ENCODE results near the gene CCL20.
"Not testable (repeated sequence)": the region's sequence is repeated elsewhere in the genome, so short reads cannot be mapped to it uniquely, and the experiment has no call there.

Gene CCL20

GRCh38 chr2:227783404-227784138, 30.1 kb upstream of the CCL20 start:
- no peak overlapping the region for H3K4me3 ChIP-seq
- H3K4me1 ChIP-seq: 0 out of 2 replicates have a peak, but pooled peaks cover 4% of the 10 kb centered on the region
- H3K9me3 ChIP-seq: no peaks in the 10 kb centered on the region
- in situ Hi-C loops (cut with MboI; ENCODE audit: low sequenced_read_pairs): no loop called here
- H3K27me3 ChIP-seq (ENCODE audit: low read depth): no peaks in the 10 kb centered on the region
- no peaks in the 10 kb centered on the region for H3K36me3 ChIP-seq (replicated peaks)
- no peak for DNase-seq (ENCODE audit: low spot score in 2 of 2)

DNA sequence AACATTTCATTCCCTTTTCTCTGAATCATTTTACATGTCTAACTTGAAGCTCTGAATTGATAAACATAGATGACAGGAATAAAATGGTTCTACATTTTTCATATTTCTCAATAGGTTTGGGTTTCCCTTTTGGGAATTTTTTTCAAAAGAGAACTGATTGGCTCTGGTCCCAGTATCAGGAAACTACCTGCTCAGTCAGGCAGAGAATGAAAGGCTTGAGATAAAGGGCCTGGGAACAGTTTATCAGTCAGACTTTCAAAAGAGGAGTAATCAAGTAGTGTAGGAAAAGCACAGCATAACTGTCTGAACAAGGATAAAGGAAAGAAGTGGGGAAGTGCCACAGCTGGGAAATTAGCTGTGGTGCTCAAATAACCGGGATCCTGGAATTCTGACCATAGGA, 28.3 kb upstream of the CCL20 start:
- Histone ChIP-seq H3K4me1 (0 out of 2 replicates have a peak, but pooled peaks cover 4% of the 10 kb centered on the region), H3K27me3 (ENCODE audit: low read depth) (no peaks in the 10 kb centered on the region), H3K36me3 (replicated peaks) (no peaks in the 10 kb centered on the region), H3K9me3 (no peaks in the 10 kb centered on the region), H3K4me3 (no peak overlapping the region)
- in situ Hi-C loops (cut with MboI; ENCODE audit: low sequenced_read_pairs): no loop called here
- DNase-seq (ENCODE audit: low spot score in 2 of 2): no peak

DNA sequence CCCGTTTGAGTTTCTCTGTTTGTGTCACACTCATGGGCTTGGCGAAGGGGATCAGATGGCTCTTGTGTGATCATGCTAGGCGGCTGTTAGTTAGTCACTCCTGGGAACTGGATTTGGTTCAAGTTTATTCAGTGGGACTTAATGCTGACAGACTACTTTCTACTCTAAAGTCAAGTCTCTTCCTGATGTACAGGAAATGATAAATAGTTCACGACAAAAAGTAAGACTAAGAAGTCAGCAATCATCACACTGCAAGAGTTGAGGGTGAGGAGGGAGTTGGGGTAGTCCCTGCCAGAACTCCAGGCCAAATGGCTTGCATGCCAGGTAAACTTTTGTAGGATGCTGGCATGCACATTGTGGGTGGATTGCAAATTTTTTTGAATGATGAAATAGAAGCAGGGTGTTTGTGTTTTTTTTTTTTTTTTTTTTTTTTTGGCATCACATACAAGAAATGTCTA, 25.1 kb upstream of the CCL20 start:
- Histone ChIP-seq H3K9me3 (no peaks in the 10 kb centered on the region), H3K36me3 (replicated peaks) (no peaks in the 10 kb centered on the region), H3K4me3 (no peak overlapping the region), H3K27me3 (ENCODE audit: low read depth) (no peaks in the 10 kb centered on the region), H3K4me1 (no peaks in the 10 kb centered on the region)
- in situ Hi-C loops (cut with MboI; ENCODE audit: low sequenced_read_pairs): no loop called here
- no peak for DNase-seq (ENCODE audit: low spot score in 2 of 2)

DNA sequence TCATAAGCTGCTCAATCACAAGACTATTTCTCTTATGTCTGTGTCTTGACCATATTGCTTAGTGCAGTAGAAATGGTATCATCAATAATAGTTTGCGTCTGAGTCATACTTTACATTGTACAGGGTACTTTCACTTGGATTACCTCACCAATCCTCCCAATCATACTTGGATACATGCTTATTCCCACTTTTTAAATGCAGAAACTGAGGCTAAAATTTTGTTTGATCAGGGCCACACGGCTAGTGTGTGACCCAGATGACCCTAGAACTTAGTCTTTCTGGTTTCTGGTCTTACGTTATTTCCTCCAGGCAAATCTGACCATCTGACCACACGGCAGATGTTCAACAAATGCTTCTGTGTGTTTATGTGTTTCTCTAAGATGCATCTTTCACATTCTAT, 23.8 kb upstream of the CCL20 start:
- Histone ChIP-seq H3K9me3 (no peaks in the 10 kb centered on the region), H3K36me3 (replicated peaks) (no peaks in the 10 kb centered on the region), H3K4me1 (no peaks in the 10 kb centered on the region), H3K4me3 (no peak overlapping the region), H3K27me3 (ENCODE audit: low read depth) (no peaks in the 10 kb centered on the region)
- in situ Hi-C loops (cut with MboI; ENCODE audit: low sequenced_read_pairs): no loop called here
- no peak for DNase-seq (ENCODE audit: low spot score in 2 of 2)

DNA sequence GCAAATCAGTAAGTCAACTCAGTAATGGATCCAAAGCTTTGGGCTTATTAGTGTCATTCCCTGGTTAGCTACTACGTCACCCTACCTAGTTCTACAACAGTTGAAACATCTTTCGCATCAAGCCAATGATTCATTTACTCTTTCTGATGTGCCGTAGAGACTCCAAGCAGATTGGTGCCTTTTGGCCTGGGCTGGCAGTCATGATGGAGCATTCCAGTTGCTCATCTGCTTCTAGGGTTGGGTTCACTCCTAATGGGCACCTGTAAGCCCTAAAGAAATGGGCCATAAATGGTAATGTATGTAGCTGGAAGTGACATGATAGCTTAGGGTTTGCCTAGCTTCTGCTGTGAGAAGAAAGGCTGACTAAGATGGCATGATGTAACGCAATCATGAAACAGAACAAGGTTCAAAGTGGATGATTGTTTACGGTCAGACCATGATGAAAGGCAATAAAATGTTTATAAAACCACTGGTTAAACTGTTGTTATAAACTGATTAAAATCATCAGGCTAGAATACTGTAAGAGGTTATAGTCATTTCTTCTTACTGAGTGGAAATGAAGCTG, 20.4 kb upstream of the CCL20 start:
- Histone ChIP-seq H3K9me3 (no peaks in the 10 kb centered on the region), H3K4me1 (peaks cover 6% of the 10 kb centered on the region; the same call in 1 of the 2 replicates), H3K36me3 (replicated peaks) (no peaks in the 10 kb centered on the region), H3K4me3 (no peak overlapping the region), H3K27me3 (ENCODE audit: low read depth) (no peaks in the 10 kb centered on the region)
- in situ Hi-C loops (cut with MboI; ENCODE audit: low sequenced_read_pairs): no loop called here
- DNase-seq (ENCODE audit: low spot score in 2 of 2): no peak

DNA sequence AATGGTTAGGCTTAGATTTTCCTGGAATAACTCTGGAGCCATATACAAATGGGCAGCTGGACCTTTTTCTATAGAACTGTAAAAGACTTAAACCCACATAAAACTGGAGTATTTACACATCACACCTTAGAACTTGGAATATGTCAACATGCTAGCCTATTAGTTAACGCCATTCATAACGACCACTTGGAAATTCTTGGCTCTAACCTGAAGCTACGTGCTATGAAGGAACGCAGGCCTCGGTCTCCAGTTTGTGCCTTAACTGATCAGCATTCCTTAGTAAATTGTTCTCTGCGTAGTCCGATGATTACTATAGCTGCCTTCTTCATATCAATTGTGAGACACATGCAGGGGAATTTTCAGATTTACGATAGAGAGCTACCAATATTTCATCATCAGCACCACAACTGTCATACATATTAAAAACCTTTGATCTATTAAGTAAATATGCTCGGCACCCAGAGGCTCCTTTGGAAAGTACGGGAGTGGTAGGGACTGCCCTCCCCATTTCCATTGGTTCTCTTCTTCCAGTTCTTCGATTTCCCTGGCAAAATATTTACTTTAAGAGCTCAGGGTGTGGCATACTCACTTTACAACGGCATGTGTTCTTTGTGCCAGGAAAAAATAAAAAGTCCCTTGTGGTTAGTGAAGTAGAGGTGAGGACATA, 17.5 kb upstream of the CCL20 start:
- Histone ChIP-seq H3K36me3 (replicated peaks) (no peaks in the 10 kb centered on the region), H3K27me3 (ENCODE audit: low read depth) (no peaks in the 10 kb centered on the region), H3K4me1 (peaks cover 13% of the 10 kb centered on the region; the same call in 1 of the 2 replicates), H3K4me3 (no peak overlapping the region), H3K9me3 (no peaks in the 10 kb centered on the region)
- no peak for DNase-seq (ENCODE audit: low spot score in 2 of 2)
- in situ Hi-C loops (cut with MboI; ENCODE audit: low sequenced_read_pairs): no loop called here

DNA sequence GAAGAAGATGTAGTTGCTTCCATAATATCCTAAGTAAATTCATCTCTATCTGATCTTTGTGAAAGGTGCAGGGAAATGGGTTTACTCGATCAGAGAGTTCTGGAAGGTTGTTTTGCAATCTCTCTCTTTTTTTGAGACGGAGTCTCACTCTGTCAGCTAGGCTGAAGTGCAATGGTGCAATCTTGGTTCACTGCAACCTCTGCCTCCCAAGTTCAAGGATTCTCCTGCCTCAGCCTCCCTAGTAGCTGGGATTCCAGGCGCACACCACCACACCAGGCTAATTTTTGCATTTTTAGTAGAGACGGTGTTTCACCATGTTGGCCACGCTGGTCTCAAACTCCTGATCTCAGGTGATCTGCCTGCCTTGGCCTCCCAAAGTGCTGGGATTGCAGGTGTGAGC, 16.9 kb upstream of the CCL20 start:
- DNase-seq (ENCODE audit: low spot score in 2 of 2); in situ Hi-C loops (cut with MboI; ENCODE audit: low sequenced_read_pairs); H3K4me3 ChIP-seq: not testable (repeated sequence)

GRCh38 chr2:227799202-227799601, 14.4 kb upstream of the CCL20 start:
- Histone ChIP-seq H3K4me1 (peaks cover 13% of the 10 kb centered on the region; the same call in 1 of the 2 replicates), H3K4me3 (no peak overlapping the region), H3K9me3 (no peaks in the 10 kb centered on the region), H3K27me3 (ENCODE audit: low read depth) (no peaks in the 10 kb centered on the region), H3K36me3 (replicated peaks) (no peaks in the 10 kb centered on the region)
- in situ Hi-C loops (cut with MboI; ENCODE audit: low sequenced_read_pairs): no loop called here
- peak in 1 of 2 experiments; percentile 22 for DNase-seq (ENCODE audit: low spot score in 2 of 2)

More for the DNA sequence above, 16.9 kb upstream of the CCL20 start:
- H3K36me3 ChIP-seq (replicated peaks); H3K27me3 ChIP-seq (ENCODE audit: low read depth); H3K9me3 ChIP-seq: not testable (repeated sequence)
- H3K4me1 ChIP-seq: peaks cover 13% of the 10 kb centered on the region; the same call in 1 of the 2 replicates

DNA sequence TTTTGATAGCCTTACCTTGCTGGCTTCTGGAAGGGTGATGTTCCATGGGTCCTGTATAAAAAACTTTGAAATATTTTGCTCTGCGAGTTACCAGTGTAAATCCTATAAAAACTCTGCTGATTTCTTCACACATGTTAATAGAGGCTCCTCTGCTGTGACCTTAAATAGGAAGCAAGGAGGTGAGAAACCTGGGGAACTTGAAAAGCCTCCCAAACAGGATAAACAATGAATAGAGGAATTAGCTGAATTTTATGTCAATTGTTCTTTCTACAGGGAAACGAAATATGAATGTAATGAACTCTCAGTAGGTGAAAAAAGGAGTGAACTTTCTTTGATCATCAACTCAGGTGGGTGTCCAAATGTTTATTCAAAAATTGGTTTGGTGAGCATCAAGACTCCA, 10.8 kb upstream of the CCL20 start:
- H3K4me1 ChIP-seq: 0 out of 2 replicates have a peak, but pooled peaks cover 7% of the 10 kb centered on the region
- no peaks in the 10 kb centered on the region for H3K27me3 ChIP-seq (ENCODE audit: low read depth)
- no peak overlapping the region for H3K4me3 ChIP-seq
- in situ Hi-C loops (cut with MboI; ENCODE audit: low sequenced_read_pairs): no loop called here
- no peaks in the 10 kb centered on the region for H3K36me3 ChIP-seq (replicated peaks)
- DNase-seq (ENCODE audit: low spot score in 2 of 2): no peak
- H3K9me3 ChIP-seq: no peaks in the 10 kb centered on the region

GRCh38 chr2:227804975-227805374, 8.7 kb upstream of the CCL20 start:
- in situ Hi-C loops (cut with MboI; ENCODE audit: low sequenced_read_pairs): no loop called here
- H3K4me3 ChIP-seq: no peak overlapping the region
- no peaks in the 10 kb centered on the region for H3K27me3 ChIP-seq (ENCODE audit: low read depth)
- H3K9me3 ChIP-seq: no peaks in the 10 kb centered on the region
- no peaks in the 10 kb centered on the region for H3K36me3 ChIP-seq (replicated peaks)
- H3K4me1 ChIP-seq: 0 out of 2 replicates have a peak, but pooled peaks cover 2% of the 10 kb centered on the region
- no peak for DNase-seq (ENCODE audit: low spot score in 2 of 2)

GRCh38 chr2:227805578-227805977, 8.1 kb upstream of the CCL20 start:
- no peaks in the 10 kb centered on the region for H3K27me3 ChIP-seq (ENCODE audit: low read depth)
- H3K9me3 ChIP-seq: no peaks in the 10 kb centered on the region
- no peaks in the 10 kb centered on the region for H3K36me3 ChIP-seq (replicated peaks)
- no peaks in the 10 kb centered on the region for H3K4me1 ChIP-seq
- in situ Hi-C loops (cut with MboI; ENCODE audit: low sequenced_read_pairs): no loop called here
- H3K4me3 ChIP-seq: no peak overlapping the region
- DNase-seq (ENCODE audit: low spot score in 2 of 2): no peak

- H3K36me3 ChIP-seq (replicated peaks): no peaks in the 10 kb centered on the region
- in situ Hi-C loops (cut with MboI; ENCODE audit: low sequenced_read_pairs): no loop called here
- no peaks in the 10 kb centered on the region for H3K4me1 ChIP-seq
- DNase-seq (ENCODE audit: low spot score in 2 of 2): no peak
- no peaks in the 10 kb centered on the region for H3K9me3 ChIP-seq
- no peak overlapping the region for H3K4me3 ChIP-seq
- H3K27me3 ChIP-seq (ENCODE audit: low read depth): no peaks in the 10 kb centered on the region
These were observed 4.7 kb upstream of the CCL20 start for GRCh38 chr2:227808936-227809335.

GRCh38 chr2:227812001-227812400, 1.6 kb upstream of the CCL20 start:
- no peak overlapping the region for H3K4me3 ChIP-seq
- DNase-seq (ENCODE audit: low spot score in 2 of 2): no peak
- in situ Hi-C loops (cut with MboI; ENCODE audit: low sequenced_read_pairs): no loop called here
- H3K4me1 ChIP-seq: no peaks in the 10 kb centered on the region
- H3K9me3 ChIP-seq: no peaks in the 10 kb centered on the region
- no peaks in the 10 kb centered on the region for H3K36me3 ChIP-seq (replicated peaks)
- H3K27me3 ChIP-seq (ENCODE audit: low read depth): no peaks in the 10 kb centered on the region

DNA sequence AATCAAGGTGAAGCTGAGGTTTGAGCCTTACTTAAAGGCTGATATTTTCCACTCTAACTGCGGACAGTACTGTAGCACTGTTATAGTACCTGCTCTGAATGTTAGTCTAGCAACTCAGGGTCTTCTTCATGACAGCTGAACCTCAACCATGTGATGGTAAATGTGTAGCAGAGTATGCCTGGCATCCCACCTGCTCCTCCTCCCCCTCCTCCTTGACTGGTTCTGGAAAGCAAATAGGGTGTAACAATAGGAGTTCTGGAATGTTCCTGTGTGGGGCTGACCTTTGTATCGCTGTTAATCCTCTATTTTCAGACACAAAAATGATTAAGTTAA, 447 bp upstream of the CCL20 start:
- Histone ChIP-seq H3K4me3 (no peak overlapping the region), H3K9me3 (no peaks in the 10 kb centered on the region), H3K36me3 (replicated peaks) (no peaks in the 10 kb centered on the region), H3K4me1 (no peaks in the 10 kb centered on the region), H3K27me3 (ENCODE audit: low read depth) (no peaks in the 10 kb centered on the region)
- DNase-seq (ENCODE audit: low spot score in 2 of 2): no peak
- in situ Hi-C loops (cut with MboI; ENCODE audit: low sequenced_read_pairs): no loop called here
